Tibial artery (tissue), 4 donors: ENCODE measurements around the gene DLGAP1.

Source experiments
- DNase-seq, 2 donors: peaks; one replicate each; pipeline ENCODE4 v3.0.0-alpha.2; 2019
- H3K27ac ChIP-seq, 2 donors: fragments of 200-600 bp; sonication (generic) in 1 of 2; 1 replicate in 1 of 2; 2 replicates in 1 of 2; pipeline ENCODE4 v1.5.1; 2018 to 2019; ENCODE audit warnings: mild to moderate bottlenecking in 1 of 2
- H3K27me3 ChIP-seq, 2 donors: fragments of 200-600 bp; sonication (generic) in 1 of 2; one replicate each; pipeline versions ENCODE4 v1.5.1 to v1.6.0; 2016 to 2019
- H3K36me3 ChIP-seq, 3 donors: fragments of 200-600 bp; sonication (generic) in 2 of 3; one replicate each; pipeline ENCODE4 v1.5.1; 2016 to 2019; ENCODE audit warnings: mild to moderate bottlenecking in 2 of 3
- H3K4me1 ChIP-seq, 4 donors: fragments of 200-600 bp; sonication (generic) in 2 of 4; 1 replicate in 3 of 4; 2 replicates in 1 of 4; pipeline ENCODE4 v1.5.1; 2016 to 2019
- H3K4me3 ChIP-seq, 2 donors: fragments of 200-600 bp; sonication (generic) in 1 of 2; 1 replicate in 1 of 2; 2 replicates in 1 of 2; pipeline ENCODE4 v1.5.1; 2018 to 2019; ENCODE audit warnings: mild to moderate bottlenecking in 2 of 2
- H3K9me3 ChIP-seq, 3 donors: fragments of 200-600 bp; sonication (generic) in 1 of 3; one replicate each; pipeline ENCODE4 v1.5.1; 2016 to 2019
- intact Hi-C: fragments of 100-400 bp; cut with DNase I; formaldehyde crosslinking; loops from one replicate; pipeline ENCODE4 v1.15.0; 2023; ENCODE audit warnings: low total_unique reads
- TF ChIP-seq, protein P1 (sequence below), 2 experiments: fragments of 200-600 bp in 1 of 2; fragments of 450-650 bp in 1 of 2; IDR thresholded peaks; one replicate each; pipeline ENCODE4 v1.5.1; 2017 to 2019; ENCODE audit warnings: antibody characterized with exemption in 2 of 2, mild to moderate bottlenecking in 1 of 2, moderate library complexity in 1 of 2

DLGAP1 gene

DNA sequence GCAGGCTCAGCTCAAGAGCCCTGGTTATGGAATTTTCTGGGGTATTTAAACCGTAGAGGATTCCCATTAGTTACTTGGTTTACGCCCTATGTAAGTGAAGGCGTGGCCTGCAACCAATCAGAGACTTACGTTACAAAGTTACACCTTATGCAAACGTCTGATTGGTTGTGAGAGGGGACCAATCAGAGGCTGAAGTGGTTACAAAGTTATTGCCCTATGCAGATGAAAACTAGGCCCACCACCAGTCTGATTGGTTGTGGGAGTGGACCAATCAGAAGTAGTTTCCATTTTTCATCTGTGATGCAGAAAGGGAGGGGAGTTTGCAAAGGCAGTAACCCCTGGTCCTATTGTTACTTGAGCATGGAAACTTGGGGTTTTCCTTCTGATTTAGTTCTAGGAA lies 49.1 kb downstream of the DLGAP1 start:
- Histone ChIP-seq H3K4me3 (no peak overlapping the region), H3K4me1 (no peaks in the 10 kb centered on the region), H3K27ac (no peak overlapping the region), H3K9me3 (no peaks in the 10 kb centered on the region), H3K36me3 (no peaks in the 10 kb centered on the region), H3K27me3 (no peaks in the 10 kb centered on the region)
- intact Hi-C loops = no loop called here
- TF ChIP-seq, protein P1, sequence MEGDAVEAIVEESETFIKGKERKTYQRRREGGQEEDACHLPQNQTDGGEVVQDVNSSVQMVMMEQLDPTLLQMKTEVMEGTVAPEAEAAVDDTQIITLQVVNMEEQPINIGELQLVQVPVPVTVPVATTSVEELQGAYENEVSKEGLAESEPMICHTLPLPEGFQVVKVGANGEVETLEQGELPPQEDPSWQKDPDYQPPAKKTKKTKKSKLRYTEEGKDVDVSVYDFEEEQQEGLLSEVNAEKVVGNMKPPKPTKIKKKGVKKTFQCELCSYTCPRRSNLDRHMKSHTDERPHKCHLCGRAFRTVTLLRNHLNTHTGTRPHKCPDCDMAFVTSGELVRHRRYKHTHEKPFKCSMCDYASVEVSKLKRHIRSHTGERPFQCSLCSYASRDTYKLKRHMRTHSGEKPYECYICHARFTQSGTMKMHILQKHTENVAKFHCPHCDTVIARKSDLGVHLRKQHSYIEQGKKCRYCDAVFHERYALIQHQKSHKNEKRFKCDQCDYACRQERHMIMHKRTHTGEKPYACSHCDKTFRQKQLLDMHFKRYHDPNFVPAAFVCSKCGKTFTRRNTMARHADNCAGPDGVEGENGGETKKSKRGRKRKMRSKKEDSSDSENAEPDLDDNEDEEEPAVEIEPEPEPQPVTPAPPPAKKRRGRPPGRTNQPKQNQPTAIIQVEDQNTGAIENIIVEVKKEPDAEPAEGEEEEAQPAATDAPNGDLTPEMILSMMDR (IDR thresholded peaks at IDR 0.05) = no peak
- no peak for DNase-seq

DNA sequence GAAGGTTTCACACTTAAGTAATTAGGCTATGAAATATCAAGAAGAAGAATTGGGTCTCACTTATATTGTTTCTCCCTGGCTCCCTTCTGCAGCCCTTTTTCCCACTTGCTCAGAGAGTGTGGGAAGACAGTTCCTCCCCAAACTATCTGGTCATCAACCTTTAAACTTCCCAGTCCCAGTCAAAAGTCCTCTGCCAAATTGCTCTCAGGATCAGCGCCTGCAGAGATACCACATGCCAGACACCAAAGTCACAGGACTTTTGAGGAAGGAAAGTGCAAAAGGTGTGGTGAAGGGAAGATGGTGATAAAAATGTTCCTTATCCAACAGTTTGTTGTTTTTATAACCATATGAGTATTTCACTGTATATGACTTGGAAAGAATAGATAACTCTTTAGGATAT lies 51.3 kb downstream of the DLGAP1 start:
- TF ChIP-seq, protein P1 (IDR thresholded peaks at IDR 0.05) = no peak
- intact Hi-C loops = no loop called here
- H3K4me1 ChIP-seq = no peaks in the 10 kb centered on the region

DNA sequence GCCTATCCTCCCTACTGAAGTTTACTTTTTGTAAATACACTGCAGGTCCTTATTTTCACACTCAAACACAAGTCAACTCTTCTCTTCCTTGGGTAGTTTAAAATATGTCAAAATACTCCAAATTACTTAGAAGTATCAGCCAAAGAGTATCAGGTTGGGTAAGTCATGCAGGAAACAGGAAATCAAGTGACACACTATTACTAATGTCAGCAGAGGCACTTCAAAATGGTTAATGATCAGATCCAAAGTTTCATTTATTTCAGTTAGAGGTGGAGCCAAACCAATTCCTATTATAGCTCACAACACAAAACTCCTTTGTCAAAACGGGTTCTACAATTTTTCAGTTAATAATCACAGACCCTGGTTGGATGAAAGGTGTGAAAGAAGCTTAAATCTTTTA lies 54.2 kb downstream of the DLGAP1 start:
- no peaks in the 10 kb centered on the region for H3K36me3 ChIP-seq
- H3K4me1 ChIP-seq = no peaks in the 10 kb centered on the region
- TF ChIP-seq, protein P1 (IDR thresholded peaks at IDR 0.05) = no peak
- no peak overlapping the region for H3K27ac ChIP-seq
- DNase-seq = no peak
- intact Hi-C loops = no loop called here
- H3K27me3 ChIP-seq = no peaks in the 10 kb centered on the region
- H3K4me3 ChIP-seq = no peak overlapping the region
- H3K9me3 ChIP-seq = no peaks in the 10 kb centered on the region

More for the DNA sequence above, 51.3 kb downstream of the DLGAP1 start:
- Histone ChIP-seq H3K4me3 (no peak overlapping the region), H3K9me3 (no peaks in the 10 kb centered on the region), H3K27me3 (no peaks in the 10 kb centered on the region), H3K36me3 (no peaks in the 10 kb centered on the region), H3K27ac (no peak overlapping the region)
- DNase-seq = no peak

DNA sequence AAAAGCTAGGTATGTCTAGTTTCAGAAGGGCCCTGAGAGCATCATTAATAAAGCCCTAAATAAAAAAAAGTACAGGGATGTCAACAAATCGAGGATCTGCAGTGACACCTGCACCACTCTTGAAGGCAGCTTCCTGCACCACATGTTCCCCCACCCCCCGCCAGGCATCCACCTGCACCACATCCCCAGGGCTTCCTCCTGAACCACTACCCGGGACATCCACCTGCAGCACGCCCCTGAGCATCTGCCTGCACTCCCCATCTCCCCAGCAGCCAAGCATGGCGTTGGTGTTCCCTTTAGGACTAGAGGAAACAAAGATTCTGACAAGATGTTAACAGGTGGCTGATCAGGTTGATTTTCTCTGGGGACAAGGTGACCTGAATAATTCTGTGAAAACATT lies 55.2 kb downstream of the DLGAP1 start:
- no peaks in the 10 kb centered on the region for H3K4me1 ChIP-seq
- H3K27me3 ChIP-seq = no peaks in the 10 kb centered on the region
- H3K36me3 ChIP-seq = no peaks in the 10 kb centered on the region
- H3K4me3 ChIP-seq = no peak overlapping the region
- H3K9me3 ChIP-seq = no peaks in the 10 kb centered on the region
- TF ChIP-seq, protein P1 (IDR thresholded peaks at IDR 0.05) = no peak
- DNase-seq = no peak
- H3K27ac ChIP-seq = no peak overlapping the region
- intact Hi-C loops = no loop called here

DNA sequence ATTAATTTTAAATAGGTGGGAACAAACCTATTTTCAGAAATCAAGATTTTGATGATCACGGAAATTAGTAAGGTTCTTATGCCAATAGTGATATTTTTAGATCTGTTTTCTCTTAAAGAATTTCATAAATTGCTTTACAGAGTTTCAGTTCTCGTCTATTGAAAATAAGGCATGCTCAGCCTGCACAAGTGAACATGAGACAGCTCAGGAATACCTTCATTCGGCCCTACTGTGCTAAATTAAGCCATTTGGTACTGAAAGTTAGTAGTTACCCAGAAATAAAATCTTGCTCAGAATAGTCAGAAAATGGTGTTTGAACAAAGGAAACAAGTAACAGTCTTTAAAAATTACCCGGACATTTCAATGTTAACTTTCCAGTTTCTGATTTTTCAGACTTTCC lies 60.4 kb downstream of the DLGAP1 start:
- Histone ChIP-seq H3K9me3 (no peaks in the 10 kb centered on the region), H3K27ac (no peak overlapping the region), H3K36me3 (no peaks in the 10 kb centered on the region), H3K4me1 (no peaks in the 10 kb centered on the region), H3K27me3 (no peaks in the 10 kb centered on the region), H3K4me3 (no peak overlapping the region)
- intact Hi-C loops = no loop called here
- DNase-seq = no peak
- TF ChIP-seq, protein P1 (IDR thresholded peaks at IDR 0.05) = no peak

DNA sequence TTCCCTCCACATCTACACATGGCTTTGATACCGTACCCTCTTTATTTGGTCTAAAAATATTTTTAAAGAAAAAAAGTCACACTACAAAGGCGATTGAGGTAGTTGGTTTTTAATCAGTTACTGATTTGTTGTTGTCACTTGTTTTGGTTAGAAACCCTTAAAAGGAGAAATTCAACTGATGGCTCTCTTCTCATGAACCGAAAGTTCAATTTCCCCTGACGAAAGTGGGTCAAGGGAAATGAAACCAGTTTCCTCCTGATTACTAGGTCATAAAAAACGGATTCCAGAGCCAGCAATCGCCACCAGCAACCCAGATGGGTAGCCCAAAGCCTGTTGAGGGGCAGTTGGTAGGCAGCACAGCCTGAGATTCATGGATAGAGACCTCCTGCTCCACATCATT lies 63.2 kb downstream of the DLGAP1 start:
- no peaks in the 10 kb centered on the region for H3K4me1 ChIP-seq
- no peak overlapping the region for H3K4me3 ChIP-seq
- no peaks in the 10 kb centered on the region for H3K9me3 ChIP-seq
- no peaks in the 10 kb centered on the region for H3K27me3 ChIP-seq
- intact Hi-C loops = no loop called here
- TF ChIP-seq, protein P1 (IDR thresholded peaks at IDR 0.05) = no peak
- no peak for DNase-seq
- no peaks in the 10 kb centered on the region for H3K36me3 ChIP-seq
- H3K27ac ChIP-seq = no peak overlapping the region
